Natural killer cell (primary cell): ENCODE measurements around the gene CDHR3. TPM values are rescaled to one million over a fixed set of nuclear protein-coding genes. Genes with fewer than 3 reads are reported as not detected.

Experiments
- ATAC-seq, 3 donors: fragments of 150-1000 bp in 2 of 3; fragments of 200-7000 bp in 1 of 3; cut with Tn5 transposase; 1 replicate in 1 of 3; 2 replicates in 2 of 3; pipeline ENCODE4 v1.10.0; 2021; ENCODE audit warnings: mild to moderate bottlenecking in 2 of 3, moderate library complexity in 2 of 3
- DNase-seq, 2 donors: peaks; one replicate each; pipeline versions ENCODE4 v3.0.0 to v3.0.0-alpha.2; 2013 to 2021; ENCODE audit warnings: mixed read lengths in 1 of 2
- H3K27ac ChIP-seq: one replicate; pipeline ENCODE4 v1.5.1; 2013; ENCODE audit warnings: mild to moderate bottlenecking, low read length
- H3K27me3 ChIP-seq: one replicate; pipeline ENCODE4 v1.6.1; 2013; ENCODE audit warnings: low read length; ENCODE audit not compliant: control insufficient read depth, insufficient read depth
- H3K36me3 ChIP-seq: one replicate; pipeline ENCODE4 v1.6.1; 2013; ENCODE audit warnings: low read length; ENCODE audit not compliant: control insufficient read depth, insufficient read depth
- H3K4me1 ChIP-seq: one replicate; pipeline ENCODE4 v1.6.1; 2013; ENCODE audit warnings: low read length; ENCODE audit not compliant: control insufficient read depth, insufficient read depth
- H3K4me3 ChIP-seq: one replicate; pipeline ENCODE4 v1.5.1; 2013; ENCODE audit warnings: low read length
- H3K9me3 ChIP-seq: one replicate; pipeline ENCODE4 v1.6.1; 2013; ENCODE audit warnings: low read length; ENCODE audit not compliant: control insufficient read depth, insufficient read depth
- H3K27ac Mint-ChIP-seq, 2 donors: one replicate each; pipeline ENCODE4 v1.8.0; 2022; ENCODE audit warnings: mild to moderate bottlenecking in 2 of 2, mixed read lengths in 2 of 2, moderate library complexity in 1 of 2
- H3K27me3 Mint-ChIP-seq, 2 donors: one replicate each; pipeline ENCODE4 v1.8.0; 2022; ENCODE audit warnings: low read depth in 2 of 2, mixed read lengths in 2 of 2
- H3K36me3 Mint-ChIP-seq: one replicate; pipeline ENCODE4 v1.8.0; 2022; ENCODE audit warnings: mixed read lengths
- H3K4me1 Mint-ChIP-seq, 2 donors: one replicate each; pipeline ENCODE4 v1.8.0; 2022; ENCODE audit warnings: mixed read lengths in 2 of 2
- H3K4me3 Mint-ChIP-seq: one replicate; pipeline ENCODE4 v1.8.0; 2022; ENCODE audit warnings: mild to moderate bottlenecking, moderate library complexity, mixed read lengths
- H3K9me3 Mint-ChIP-seq, 2 donors: one replicate each; pipeline ENCODE4 v1.8.0; 2022; ENCODE audit warnings: mixed read lengths in 2 of 2
- WGBS: methylation state at CpG from one replicate; pipeline ENCODE4 v1.1.7; 2013; ENCODE audit warnings: missing lambda C conversion rate; ENCODE audit not compliant: insufficient coverage; 5-methylcytosine and 5-hydroxymethylcytosine counted together
- intact Hi-C: fragments of 100-400 bp; cut with micrococcal nuclease; formaldehyde crosslinking; loops from one replicate; pipeline ENCODE4 v1.14.2; 2022
- total RNA-seq, 4 donors: library from RNA; stranded (reverse); fragments of 120-200 nt in 1 of 4; gene quantifications; one replicate each; pipeline versions ENCODE4 v1.2.3 to v1.2.4, GENCODE V29; 2013 to 2022
- TF ChIP-seq, protein P1 (sequence below): fragments of 200-600 bp; IDR thresholded peaks from one replicate; pipeline ENCODE4 v1.8.0; 2022; ENCODE audit warnings: antibody characterized with exemption

Gene CDHR3
- total RNA-seq, 3 donors from 2014 or later (not counting 1 experiment from before 2014, with no cell fraction given) = 9.2 to 12.4 (median 10.2) TPM

DNA sequence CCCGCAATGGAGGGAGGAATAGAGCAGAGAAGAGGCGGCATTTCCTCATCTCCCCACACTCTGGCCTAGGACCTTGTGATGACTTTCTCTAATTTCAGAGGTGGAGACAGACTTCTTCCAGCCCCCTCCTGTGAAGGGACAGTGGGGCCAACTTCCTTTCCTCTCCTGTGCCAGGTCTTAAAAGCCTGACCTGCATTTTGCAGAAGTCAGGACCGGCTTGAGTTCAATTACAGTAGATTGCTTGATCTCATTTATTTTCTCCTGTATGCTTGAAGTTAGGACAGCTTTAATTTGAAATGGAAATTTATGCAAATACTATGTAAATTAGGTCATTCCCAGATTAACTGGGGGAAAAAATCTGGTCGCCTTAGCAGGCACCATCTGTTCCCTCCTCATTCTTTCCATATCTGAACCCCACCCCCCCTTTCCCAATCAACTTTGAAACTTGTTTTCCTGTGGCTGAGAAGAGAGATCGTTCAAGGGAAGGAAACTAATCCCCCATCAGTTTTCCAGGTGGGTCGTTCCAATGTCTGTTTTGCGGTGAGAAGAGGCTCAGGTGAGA is 92.0 kb downstream of the CDHR3 start:
- ATAC-seq (no peak), DNase-seq (no peak)
- intact Hi-C loops = loop anchor here (5.0 kb wide), 1 partner anchor 57 kb away; the partner anchor contains the start of gene SYPL1
- Histone ChIP-seq H3K4me3 (no peak overlapping the region), H3K27ac (no peak overlapping the region), H3K4me1 (peaks cover 26% of the 10 kb centered on the region), H3K9me3 (no peaks in the 10 kb centered on the region), H3K27me3 (no peaks in the 10 kb centered on the region), H3K36me3 (no peaks in the 10 kb centered on the region)
- no peaks in the 10 kb centered on the region for H3K36me3 Mint-ChIP-seq
- WGBS = 91% methylated on average over 5 of the region's 7 CpGs
- H3K4me3 Mint-ChIP-seq = no peak overlapping the region
- TF ChIP-seq, protein P1, sequence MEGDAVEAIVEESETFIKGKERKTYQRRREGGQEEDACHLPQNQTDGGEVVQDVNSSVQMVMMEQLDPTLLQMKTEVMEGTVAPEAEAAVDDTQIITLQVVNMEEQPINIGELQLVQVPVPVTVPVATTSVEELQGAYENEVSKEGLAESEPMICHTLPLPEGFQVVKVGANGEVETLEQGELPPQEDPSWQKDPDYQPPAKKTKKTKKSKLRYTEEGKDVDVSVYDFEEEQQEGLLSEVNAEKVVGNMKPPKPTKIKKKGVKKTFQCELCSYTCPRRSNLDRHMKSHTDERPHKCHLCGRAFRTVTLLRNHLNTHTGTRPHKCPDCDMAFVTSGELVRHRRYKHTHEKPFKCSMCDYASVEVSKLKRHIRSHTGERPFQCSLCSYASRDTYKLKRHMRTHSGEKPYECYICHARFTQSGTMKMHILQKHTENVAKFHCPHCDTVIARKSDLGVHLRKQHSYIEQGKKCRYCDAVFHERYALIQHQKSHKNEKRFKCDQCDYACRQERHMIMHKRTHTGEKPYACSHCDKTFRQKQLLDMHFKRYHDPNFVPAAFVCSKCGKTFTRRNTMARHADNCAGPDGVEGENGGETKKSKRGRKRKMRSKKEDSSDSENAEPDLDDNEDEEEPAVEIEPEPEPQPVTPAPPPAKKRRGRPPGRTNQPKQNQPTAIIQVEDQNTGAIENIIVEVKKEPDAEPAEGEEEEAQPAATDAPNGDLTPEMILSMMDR = no peak
- peaks cover 5 to 13% of the 10 kb centered on the region in 2 donors for H3K4me1 Mint-ChIP-seq
- H3K9me3 Mint-ChIP-seq = no peaks in the 10 kb centered on the region
- no peak overlapping the region for H3K27ac Mint-ChIP-seq
- peaks cover 0 to 9% of the 10 kb centered on the region in 2 donors for H3K27me3 Mint-ChIP-seq

DNA sequence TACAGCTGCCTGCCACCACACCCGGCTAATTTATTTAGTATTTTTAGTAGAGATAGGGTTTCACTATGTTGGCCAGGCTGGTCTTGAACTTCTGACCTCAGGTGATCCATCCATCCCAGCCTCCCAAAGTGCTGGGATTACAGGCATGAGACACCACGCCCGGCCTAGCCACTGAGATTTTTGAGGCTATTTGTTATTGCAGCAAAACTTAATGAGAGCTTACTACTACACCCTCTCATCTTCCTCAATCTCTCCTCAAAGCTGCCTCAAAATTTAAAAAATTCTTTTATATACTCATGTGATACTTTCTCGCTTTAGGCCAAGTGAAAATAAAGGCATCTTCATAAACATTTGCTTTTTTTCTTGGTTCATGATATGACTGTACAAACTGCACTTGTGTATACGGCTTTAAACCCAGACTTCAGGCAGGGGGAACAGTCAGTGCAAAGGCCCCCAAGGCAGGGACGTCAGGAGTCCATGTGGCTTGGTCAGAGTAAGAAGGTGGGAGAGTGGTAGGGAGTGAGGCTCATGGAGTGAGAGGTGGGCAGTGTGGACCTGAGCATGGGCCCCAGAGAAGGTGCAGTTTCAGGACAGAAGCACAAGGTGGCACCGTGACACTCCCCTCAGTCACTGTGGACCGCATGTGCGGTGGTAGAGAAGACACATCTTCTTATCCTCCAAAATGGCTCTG is 93.6 kb downstream of the CDHR3 start:
- Mint-ChIP-seq H3K27ac (no peak overlapping the region), H3K4me3 (no peak overlapping the region), H3K36me3 (no peaks in the 10 kb centered on the region), H3K4me1 (peaks cover 5 to 13% of the 10 kb centered on the region in 2 donors), H3K9me3 (no peaks in the 10 kb centered on the region), H3K27me3 (peaks cover 0 to 9% of the 10 kb centered on the region in 2 donors)
- Histone ChIP-seq H3K4me3 (no peak overlapping the region), H3K4me1 (peaks cover 27% of the 10 kb centered on the region), H3K27me3 (no peaks in the 10 kb centered on the region), H3K9me3 (no peaks in the 10 kb centered on the region), H3K27ac (no peak overlapping the region), H3K36me3 (no peaks in the 10 kb centered on the region)
- peak; percentile 92 to 99 (median 99) for ATAC-seq
- DNase-seq = peak; percentile 54 to 87
- TF ChIP-seq, protein P1 = peak; percentile 81
- intact Hi-C loops = loop anchor here (1.0 to 5.0 kb wide), 2 partner anchors 56 to 98 kb away; partner anchors contain the start of gene SYPL1
- WGBS = 40% methylated on average over 8 of the region's 9 CpGs

DNA sequence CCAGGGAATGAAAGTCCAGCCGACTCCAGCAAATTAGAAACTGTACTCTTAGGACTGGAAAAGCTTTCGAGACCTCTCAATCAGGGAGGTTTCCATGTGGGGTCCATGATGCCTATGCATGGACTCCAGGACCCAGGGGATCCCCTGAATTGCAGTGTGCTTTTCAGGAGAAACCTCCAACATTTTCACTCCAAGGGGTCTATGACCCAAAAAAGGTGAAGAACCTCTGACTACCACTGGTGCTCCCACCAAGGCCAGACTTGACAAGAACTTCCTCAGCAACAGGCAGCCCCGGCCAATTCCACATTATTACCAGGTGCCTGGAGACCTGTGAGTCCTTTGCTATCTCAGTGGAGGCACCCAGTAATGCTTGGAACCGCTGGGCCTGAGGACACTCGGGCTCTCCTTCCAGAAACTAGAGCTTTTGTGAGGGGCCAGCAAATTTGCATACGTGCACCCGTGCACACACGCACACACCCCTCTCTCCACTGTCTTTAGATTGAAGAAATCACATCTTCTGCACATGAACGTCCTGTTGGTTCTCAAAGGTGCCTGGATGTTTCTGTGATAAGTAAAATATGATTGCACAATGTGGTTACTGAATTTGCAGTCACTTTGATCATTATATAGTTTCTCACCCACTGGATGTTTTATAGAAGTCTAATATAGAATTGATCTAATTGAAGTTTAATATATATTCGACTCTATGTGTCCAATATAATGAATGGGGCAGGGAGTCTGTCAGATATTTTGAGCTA is 94.3 kb downstream of the CDHR3 start:
- Mint-ChIP-seq H3K9me3 (no peaks in the 10 kb centered on the region), H3K27me3 (peaks cover 0 to 6% of the 10 kb centered on the region in 2 donors), H3K4me3 (no peak overlapping the region), H3K4me1 (peaks cover 5 to 13% of the 10 kb centered on the region in 2 donors), H3K36me3 (no peaks in the 10 kb centered on the region), H3K27ac (no peak overlapping the region)
- Histone ChIP-seq H3K36me3 (no peaks in the 10 kb centered on the region), H3K4me1 (peaks cover 34% of the 10 kb centered on the region), H3K27me3 (no peaks in the 10 kb centered on the region), H3K27ac (peak overlapping the region; percentile 59), H3K9me3 (no peaks in the 10 kb centered on the region), H3K4me3 (no peak overlapping the region)
- intact Hi-C loops = loop anchor here (1.0 to 5.0 kb wide), 2 partner anchors 55 to 97 kb away; partner anchors contain the start of gene SYPL1
- TF ChIP-seq, protein P1 = no peak
- DNase-seq (peak in 1 of 2 donors; percentile 13), ATAC-seq (no peak)
- WGBS = 67% methylated on average over 9 of the region's 10 CpGs
